ENCODE results near the gene QSOX1.

DNA sequence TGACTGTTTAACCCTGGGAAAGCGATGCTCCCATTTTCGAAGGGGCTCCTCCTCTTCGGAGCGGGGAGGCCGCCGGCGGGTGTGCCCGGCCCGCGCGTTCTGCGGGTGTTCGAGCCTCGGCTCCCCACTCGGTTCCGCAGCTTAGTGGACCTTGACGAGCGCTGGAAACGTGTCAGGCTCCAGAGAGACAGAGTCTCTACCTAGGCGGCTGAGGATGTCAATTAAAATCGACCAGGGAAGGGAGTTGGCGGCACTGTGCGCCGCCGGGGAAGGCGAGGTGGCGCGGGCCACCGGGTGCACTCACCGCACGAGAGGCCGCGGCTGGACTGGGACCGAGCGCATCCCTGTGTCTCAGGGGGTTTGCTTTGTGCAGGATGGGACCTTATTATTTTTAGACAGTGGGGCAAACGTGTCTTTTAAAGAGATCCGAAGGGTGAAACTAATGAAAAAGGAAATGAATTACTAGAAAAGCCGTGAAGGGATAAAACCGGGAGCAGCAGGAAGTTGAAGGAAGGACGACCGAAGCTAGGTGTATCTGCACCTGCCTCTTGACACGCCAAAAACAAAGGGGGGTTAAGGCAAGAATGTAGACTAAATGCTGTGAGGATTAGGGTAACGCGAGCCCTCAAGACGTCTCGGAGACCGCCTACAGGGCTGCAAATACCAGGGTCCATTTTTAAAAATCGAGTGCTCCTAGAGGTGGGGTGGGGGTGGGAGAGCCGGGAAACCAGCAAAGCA, 81.0 kb downstream of the QSOX1 start:
- TF ChIP-seq POLR2AphosphoS5 (IDR thresholded peaks at IDR 0.05), result no peak
- TF ChIP-seq, protein P1, sequence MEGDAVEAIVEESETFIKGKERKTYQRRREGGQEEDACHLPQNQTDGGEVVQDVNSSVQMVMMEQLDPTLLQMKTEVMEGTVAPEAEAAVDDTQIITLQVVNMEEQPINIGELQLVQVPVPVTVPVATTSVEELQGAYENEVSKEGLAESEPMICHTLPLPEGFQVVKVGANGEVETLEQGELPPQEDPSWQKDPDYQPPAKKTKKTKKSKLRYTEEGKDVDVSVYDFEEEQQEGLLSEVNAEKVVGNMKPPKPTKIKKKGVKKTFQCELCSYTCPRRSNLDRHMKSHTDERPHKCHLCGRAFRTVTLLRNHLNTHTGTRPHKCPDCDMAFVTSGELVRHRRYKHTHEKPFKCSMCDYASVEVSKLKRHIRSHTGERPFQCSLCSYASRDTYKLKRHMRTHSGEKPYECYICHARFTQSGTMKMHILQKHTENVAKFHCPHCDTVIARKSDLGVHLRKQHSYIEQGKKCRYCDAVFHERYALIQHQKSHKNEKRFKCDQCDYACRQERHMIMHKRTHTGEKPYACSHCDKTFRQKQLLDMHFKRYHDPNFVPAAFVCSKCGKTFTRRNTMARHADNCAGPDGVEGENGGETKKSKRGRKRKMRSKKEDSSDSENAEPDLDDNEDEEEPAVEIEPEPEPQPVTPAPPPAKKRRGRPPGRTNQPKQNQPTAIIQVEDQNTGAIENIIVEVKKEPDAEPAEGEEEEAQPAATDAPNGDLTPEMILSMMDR (IDR thresholded peaks at IDR 0.05), result no peak
- TF ChIP-seq POLR2A (IDR thresholded peaks at IDR 0.05), result no peak

All from transverse colon (tissue), 4 donors.